ENCODE data around the gene BICD2. TPM values are rescaled to one million over a fixed set of nuclear protein-coding genes. Genes with fewer than 3 reads are reported as not detected.

Gene BICD2
- total and polyA plus RNA-seq, 10 of the 15 experiments (the other 5 are each of a cell fraction or from before 2014, with no cell fraction given) = 5.3 to 25.5 (median 14.4) TPM

- Histone ChIP-seq H3K9me3 (replicated peaks; ENCODE audit: control insufficient read depth, insufficient read depth, low read length) (no peaks in the 10 kb centered on the region), H3K79me2 (ENCODE audit: control insufficient read depth, insufficient read depth, low read length) (peaks cover 11% of the 10 kb centered on the region), H3K27me3 (replicated peaks in 1 of 2; ENCODE audit: control insufficient read depth in 2 of 2, insufficient read depth in 2 of 2, low read length in 1 of 2) (no peaks in the 10 kb centered on the region), H3K4me3 (peak overlapping the region; percentile 33; the same call in 1 of the 2 replicates), H3K4me1 (ENCODE audit: control insufficient read depth, insufficient read depth, low read length) (peaks cover 35% of the 10 kb centered on the region), H2AFZ (ENCODE audit: control insufficient read depth, low read depth, low read length) (no peak overlapping the region), H4K20me1 (ENCODE audit: control insufficient read depth, insufficient read depth) (peaks cover 5% of the 10 kb centered on the region), H3K36me3 (ENCODE audit: control insufficient read depth in 2 of 2, insufficient read depth in 2 of 2, low read length in 1 of 2) (peaks cover 4 to 44% of the 10 kb centered on the region in 2 experiments), H3K9ac (ENCODE audit: control insufficient read depth, insufficient read depth, low read length) (no peak overlapping the region), H3K27ac (ENCODE audit: control insufficient read depth, insufficient read depth) (0 out of 2 replicates have a peak overlapping the region, but pooled peaks have one; percentile 32), H3K4me2 (ENCODE audit: control insufficient read depth, insufficient read depth) (peak overlapping the region; percentile 36)
- ChIA-PET RAD21 (ENCODE audit: unreplicated experiment) (interaction anchor here (1.1 to 1.5 kb wide), 2 partner anchors 11 to 62 kb away, joined by 3 to 8 read pairs; no protein-coding TSS in a partner anchor), CTCF (interaction anchor here (1.3 to 3.0 kb wide), 3 partner anchors 35 to 61 kb away, joined by 7 to 20 read pairs (median 9); partner anchors contain the start of gene BICD2), POLR2A (interaction anchor here (0.5 to 1.4 kb wide), 3 partner anchors 34 to 562 kb away, joined by 3 to 5 read pairs (median 3); no protein-coding TSS in a partner anchor), SMC1A (ENCODE audit: uncharacterized antibody, unreplicated experiment) (interaction anchor here (0.9 to 1.0 kb wide), 3 partner anchors 11 to 62 kb away, joined by 4 read pairs; no protein-coding TSS in a partner anchor)
- in situ Hi-C loops (cut with MboI) = no loop called here
- WGBS (ENCODE audit: insufficient coverage, insufficient replicate concordance, low lambda C conversion rate, missing lambda C conversion rate) = 33% methylated on average over 22 of the region's 22 CpGs
- FAIRE-seq (peak; percentile 77), DNase-seq (ENCODE audit: low read depth, low spot score) (no peak), ATAC-seq (peak; percentile 85)
- no TSS peak for BruUV-seq (replicated peaks)
- intact Hi-C loops (cut with micrococcal nuclease; ENCODE audit: unreplicated experiment) = no loop called here
- no peak for TF ChIP-seq CBX5 (IDR thresholded peaks at IDR 0.05; ENCODE audit: low read depth)
- TF ChIP-seq, protein P1, sequence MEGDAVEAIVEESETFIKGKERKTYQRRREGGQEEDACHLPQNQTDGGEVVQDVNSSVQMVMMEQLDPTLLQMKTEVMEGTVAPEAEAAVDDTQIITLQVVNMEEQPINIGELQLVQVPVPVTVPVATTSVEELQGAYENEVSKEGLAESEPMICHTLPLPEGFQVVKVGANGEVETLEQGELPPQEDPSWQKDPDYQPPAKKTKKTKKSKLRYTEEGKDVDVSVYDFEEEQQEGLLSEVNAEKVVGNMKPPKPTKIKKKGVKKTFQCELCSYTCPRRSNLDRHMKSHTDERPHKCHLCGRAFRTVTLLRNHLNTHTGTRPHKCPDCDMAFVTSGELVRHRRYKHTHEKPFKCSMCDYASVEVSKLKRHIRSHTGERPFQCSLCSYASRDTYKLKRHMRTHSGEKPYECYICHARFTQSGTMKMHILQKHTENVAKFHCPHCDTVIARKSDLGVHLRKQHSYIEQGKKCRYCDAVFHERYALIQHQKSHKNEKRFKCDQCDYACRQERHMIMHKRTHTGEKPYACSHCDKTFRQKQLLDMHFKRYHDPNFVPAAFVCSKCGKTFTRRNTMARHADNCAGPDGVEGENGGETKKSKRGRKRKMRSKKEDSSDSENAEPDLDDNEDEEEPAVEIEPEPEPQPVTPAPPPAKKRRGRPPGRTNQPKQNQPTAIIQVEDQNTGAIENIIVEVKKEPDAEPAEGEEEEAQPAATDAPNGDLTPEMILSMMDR (IDR thresholded peaks at IDR 0.05 in 2 of 3, conservative IDR thresholded peaks at IDR 0.05 in 1 of 3; ENCODE audit: control insufficient read depth in 2 of 3, extremely low read depth in 1 of 3, insufficient read depth in 1 of 3, low read depth in 3 of 3, low read length in 3 of 3) = peak; percentile 43 to 58 (median 55); a peak in 5 of 6 replicates
- no peak for TF ChIP-seq HCFC1 (IDR thresholded peaks at IDR 0.05; ENCODE audit: low read length)
- peak; percentile 31; the same call in 1 of the 2 replicates for TF ChIP-seq POLR2A (IDR thresholded peaks at IDR 0.05; ENCODE audit: low read depth, low read length)
- TF ChIP-seq TCF3 (IDR thresholded peaks at IDR 0.05; ENCODE audit: borderline replicate concordance, insufficient read depth, low read depth, low read length) = 0 out of 2 replicates have a peak, but pooled peaks have one; percentile 60
- no peak for TF ChIP-seq CEBPZ (IDR thresholded peaks at IDR 0.05; ENCODE audit: low read depth, low read length)
- TF ChIP-seq, protein P2, sequence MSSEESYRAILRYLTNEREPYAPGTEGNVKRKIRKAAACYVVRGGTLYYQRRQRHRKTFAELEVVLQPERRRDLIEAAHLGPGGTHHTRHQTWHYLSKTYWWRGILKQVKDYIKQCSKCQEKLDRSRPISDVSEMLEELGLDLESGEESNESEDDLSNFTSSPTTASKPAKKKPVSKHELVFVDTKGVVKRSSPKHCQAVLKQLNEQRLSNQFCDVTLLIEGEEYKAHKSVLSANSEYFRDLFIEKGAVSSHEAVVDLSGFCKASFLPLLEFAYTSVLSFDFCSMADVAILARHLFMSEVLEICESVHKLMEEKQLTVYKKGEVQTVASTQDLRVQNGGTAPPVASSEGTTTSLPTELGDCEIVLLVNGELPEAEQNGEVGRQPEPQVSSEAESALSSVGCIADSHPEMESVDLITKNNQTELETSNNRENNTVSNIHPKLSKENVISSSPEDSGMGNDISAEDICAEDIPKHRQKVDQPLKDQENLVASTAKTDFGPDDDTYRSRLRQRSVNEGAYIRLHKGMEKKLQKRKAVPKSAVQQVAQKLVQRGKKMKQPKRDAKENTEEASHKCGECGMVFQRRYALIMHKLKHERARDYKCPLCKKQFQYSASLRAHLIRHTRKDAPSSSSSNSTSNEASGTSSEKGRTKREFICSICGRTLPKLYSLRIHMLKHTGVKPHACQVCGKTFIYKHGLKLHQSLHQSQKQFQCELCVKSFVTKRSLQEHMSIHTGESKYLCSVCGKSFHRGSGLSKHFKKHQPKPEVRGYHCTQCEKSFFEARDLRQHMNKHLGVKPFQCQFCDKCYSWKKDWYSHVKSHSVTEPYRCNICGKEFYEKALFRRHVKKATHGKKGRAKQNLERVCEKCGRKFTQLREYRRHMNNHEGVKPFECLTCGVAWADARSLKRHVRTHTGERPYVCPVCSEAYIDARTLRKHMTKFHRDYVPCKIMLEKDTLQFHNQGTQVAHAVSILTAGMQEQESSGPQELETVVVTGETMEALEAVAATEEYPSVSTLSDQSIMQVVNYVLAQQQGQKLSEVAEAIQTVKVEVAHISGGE (CRISPR knock-in tag; IDR thresholded peaks at IDR 0.05) = no peak
- TF ChIP-seq BHLHE40 (IDR thresholded peaks at IDR 0.05; ENCODE audit: borderline replicate concordance in 1 of 2, low read depth in 2 of 2, low read length in 1 of 2) = peak; percentile 51 to 57; a peak in 2 of 4 replicates
- TF ChIP-seq SMC3 (IDR thresholded peaks at IDR 0.05; ENCODE audit: borderline replicate concordance, low read length) = peak; percentile 45; the same call in 1 of the 2 replicates
- no peak for TF ChIP-seq RELB (IDR thresholded peaks at IDR 0.05; ENCODE audit: low read depth)
Observed at GRCh38 chr9:92728831-92729734, 35.5 kb downstream of the BICD2 start.
